A673 (cell line): ENCODE data around the gene ZMYND8. TPM values are rescaled to one million over a fixed set of nuclear protein-coding genes. Genes with fewer than 3 reads are reported as not detected.

Source experiments
- BruUV-seq: library from RNA; stranded (reverse); fragments of 400-500 nt; replicated peaks from 2 replicates; lab custom pipeline; 2021; lab: Mats Ljungman, UMichigan
- CTCF ChIA-PET: fragments of 300-600 bp; sonication (Branson Sonifier 250); formaldehyde crosslinking; loops from one replicate; lab custom pipeline; 2022; ENCODE audit warnings: antibody characterized with exemption; lab: Charles Lee
- POLR2A ChIA-PET: fragments of 300-600 bp; sonication (Branson Sonifier 250); formaldehyde crosslinking; loops from one replicate; lab custom pipeline; 2022; ENCODE audit warnings: antibody characterized with exemption; ENCODE audit not compliant: low non-redundant PET; lab: Charles Lee
- DNase-seq: peaks from one replicate; pipeline ENCODE4 v3.0.0-alpha.2; 2015; ENCODE audit warnings: low spot score
- H3K27ac ChIP-seq: fragments of 200-600 bp; sonication (generic); 2 replicates; pipeline ENCODE4 v1.5.1; 2016; ENCODE audit warnings: mixed run types, low read depth, mild to moderate bottlenecking, mixed read lengths, antibody characterized with exemption, low read length; ENCODE audit not compliant: poor library complexity, severe bottlenecking
- H3K27me3 ChIP-seq: fragments of 200-600 bp; sonication (generic); replicated peaks from 2 replicates; pipeline ENCODE4 v1.6.1; 2017; ENCODE audit warnings: mixed run types, low read depth, mild to moderate bottlenecking, mixed read lengths, antibody characterized with exemption, low read length; ENCODE audit not compliant: insufficient read depth, poor library complexity
- H3K36me3 ChIP-seq: fragments of 200-600 bp; sonication (generic); 2 replicates; pipeline ENCODE4 v1.6.1; 2016; ENCODE audit warnings: mixed run types, mild to moderate bottlenecking, mixed read lengths, antibody characterized with exemption, low read length; ENCODE audit not compliant: insufficient read depth, poor library complexity, severe bottlenecking
- H3K4me1 ChIP-seq: fragments of 200-600 bp; sonication (generic); 2 replicates; pipeline ENCODE4 v1.6.1; 2017; ENCODE audit warnings: mixed run types, mild to moderate bottlenecking, mixed read lengths, antibody characterized with exemption, low read length; ENCODE audit not compliant: insufficient read depth, poor library complexity, severe bottlenecking
- H3K4me3 ChIP-seq: fragments of 200-600 bp; sonication (generic); 2 replicates; pipeline ENCODE4 v1.5.1; 2016; ENCODE audit warnings: low read depth, mixed run types, mild to moderate bottlenecking, mixed read lengths, low read length; ENCODE audit not compliant: poor library complexity, severe bottlenecking
- H3K9me3 ChIP-seq: fragments of 200-600 bp; sonication (generic); 2 replicates; pipeline ENCODE4 v1.6.1; 2016; ENCODE audit warnings: mixed run types, low read depth, mild to moderate bottlenecking, mixed read lengths, antibody characterized with exemption, low read length; ENCODE audit not compliant: poor library complexity, severe bottlenecking
- EZH2 ChIP-seq: fragments of 200-600 bp; sonication (generic); IDR thresholded peaks from 2 replicates; pipeline ENCODE4 v1.6.1; 2017; ENCODE audit warnings: borderline replicate concordance, low read depth, mild to moderate bottlenecking, mixed read lengths, antibody characterized with exemption, low read length; ENCODE audit not compliant: poor library complexity, severe bottlenecking
- intact Hi-C: fragments of 100-400 bp; cut with micrococcal nuclease; formaldehyde crosslinking; loops from one replicate; pipeline ENCODE4 v1.10.0; 2022; ENCODE audit not compliant: unreplicated experiment
- total RNA-seq: library from RNA; stranded (reverse); gene quantifications from 2 replicates; pipeline ENCODE4 v1.2.3, GENCODE V29; 2021
- TF ChIP-seq, protein P1 (sequence below): fragments of 300-800, 200-600 bp; sonication (generic); conservative IDR thresholded peaks from 2 replicates; pipeline ENCODE4 v1.5.1; 2017; ENCODE audit warnings: low read depth, mild to moderate bottlenecking, antibody characterized with exemption, low read length, moderate library complexity, mixed read lengths

Gene ZMYND8
- total RNA-seq, 1 experiment from 2014 or later, result 31.3 TPM

DNA sequence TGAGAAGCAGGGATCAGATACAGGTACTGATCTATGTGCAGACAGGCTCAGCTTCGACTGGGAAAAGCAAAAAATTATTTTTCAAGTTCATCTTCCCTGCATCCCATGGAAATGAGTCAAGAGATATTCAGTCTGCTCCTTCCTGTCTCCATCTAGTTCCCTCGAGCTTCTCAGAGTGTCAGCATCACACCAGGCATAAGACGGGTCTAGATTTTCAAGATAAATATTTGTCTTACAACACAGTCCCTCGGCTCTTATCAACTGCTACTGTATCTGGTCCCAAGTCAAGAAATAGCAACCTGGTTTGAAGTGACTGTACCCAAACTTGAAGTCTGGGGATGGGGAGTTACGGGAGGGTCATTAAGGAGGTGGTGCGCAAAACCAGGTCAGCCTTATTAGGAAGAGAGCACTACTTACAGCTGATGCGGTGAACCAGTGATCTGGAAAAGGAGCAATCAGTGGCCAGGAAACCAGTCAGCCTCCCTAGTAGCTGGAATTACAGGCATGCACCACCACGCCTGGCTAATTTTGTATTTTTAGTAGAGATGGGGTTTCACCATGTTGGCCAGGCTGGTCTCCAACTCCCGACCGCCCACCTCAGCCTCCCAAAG, 29.7 kb downstream of the ZMYND8 start:
- intact Hi-C loops, result no loop called here

DNA sequence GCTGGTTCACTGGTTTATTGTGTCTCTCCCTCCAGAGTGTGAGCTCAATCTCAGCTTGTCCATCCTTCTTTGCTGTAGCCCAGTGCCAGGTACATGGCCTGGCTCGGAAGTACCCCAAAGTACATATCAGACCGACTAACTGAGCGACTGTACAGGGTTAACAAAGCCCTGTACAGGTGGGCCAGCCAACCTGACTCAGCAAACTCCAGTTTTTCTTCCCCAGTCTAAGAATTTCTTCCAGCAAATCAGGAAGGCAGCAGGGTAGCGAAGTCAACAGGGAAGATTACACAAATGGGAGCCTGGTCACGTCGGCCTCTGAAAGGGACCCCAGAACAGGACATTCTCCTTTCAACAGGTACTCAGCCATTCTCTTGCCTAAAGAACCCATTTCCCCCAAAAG, 31.3 kb downstream of the ZMYND8 start:
- intact Hi-C loops, result no loop called here
- Histone ChIP-seq H3K36me3 (no peaks in the 10 kb centered on the region), H3K4me3 (no peak overlapping the region), H3K4me1 (peaks cover 11% of the 10 kb centered on the region), H3K9me3 (no peaks in the 10 kb centered on the region), H3K27ac (no peak overlapping the region), H3K27me3 (no peaks in the 10 kb centered on the region)
- DNase-seq, result no peak
- CTCF ChIA-PET, result no interaction called here
- TF ChIP-seq, protein P1, sequence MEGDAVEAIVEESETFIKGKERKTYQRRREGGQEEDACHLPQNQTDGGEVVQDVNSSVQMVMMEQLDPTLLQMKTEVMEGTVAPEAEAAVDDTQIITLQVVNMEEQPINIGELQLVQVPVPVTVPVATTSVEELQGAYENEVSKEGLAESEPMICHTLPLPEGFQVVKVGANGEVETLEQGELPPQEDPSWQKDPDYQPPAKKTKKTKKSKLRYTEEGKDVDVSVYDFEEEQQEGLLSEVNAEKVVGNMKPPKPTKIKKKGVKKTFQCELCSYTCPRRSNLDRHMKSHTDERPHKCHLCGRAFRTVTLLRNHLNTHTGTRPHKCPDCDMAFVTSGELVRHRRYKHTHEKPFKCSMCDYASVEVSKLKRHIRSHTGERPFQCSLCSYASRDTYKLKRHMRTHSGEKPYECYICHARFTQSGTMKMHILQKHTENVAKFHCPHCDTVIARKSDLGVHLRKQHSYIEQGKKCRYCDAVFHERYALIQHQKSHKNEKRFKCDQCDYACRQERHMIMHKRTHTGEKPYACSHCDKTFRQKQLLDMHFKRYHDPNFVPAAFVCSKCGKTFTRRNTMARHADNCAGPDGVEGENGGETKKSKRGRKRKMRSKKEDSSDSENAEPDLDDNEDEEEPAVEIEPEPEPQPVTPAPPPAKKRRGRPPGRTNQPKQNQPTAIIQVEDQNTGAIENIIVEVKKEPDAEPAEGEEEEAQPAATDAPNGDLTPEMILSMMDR, result no peak
- no peak for TF ChIP-seq EZH2
- no TSS peak for BruUV-seq
- POLR2A ChIA-PET, result no interaction called here

More for the DNA sequence above, 29.7 kb downstream of the ZMYND8 start:
- Histone ChIP-seq H3K36me3 (no peaks in the 10 kb centered on the region), H3K9me3 (no peaks in the 10 kb centered on the region), H3K27ac (no peak overlapping the region), H3K27me3 (no peaks in the 10 kb centered on the region), H3K4me1 (peaks cover 21% of the 10 kb centered on the region), H3K4me3 (no peak overlapping the region)
- no TSS peak for BruUV-seq
- ChIA-PET POLR2A (no interaction called here), CTCF (no interaction called here)
- no peak for DNase-seq
- no peak for TF ChIP-seq EZH2
- TF ChIP-seq, protein P1, result no peak

DNA sequence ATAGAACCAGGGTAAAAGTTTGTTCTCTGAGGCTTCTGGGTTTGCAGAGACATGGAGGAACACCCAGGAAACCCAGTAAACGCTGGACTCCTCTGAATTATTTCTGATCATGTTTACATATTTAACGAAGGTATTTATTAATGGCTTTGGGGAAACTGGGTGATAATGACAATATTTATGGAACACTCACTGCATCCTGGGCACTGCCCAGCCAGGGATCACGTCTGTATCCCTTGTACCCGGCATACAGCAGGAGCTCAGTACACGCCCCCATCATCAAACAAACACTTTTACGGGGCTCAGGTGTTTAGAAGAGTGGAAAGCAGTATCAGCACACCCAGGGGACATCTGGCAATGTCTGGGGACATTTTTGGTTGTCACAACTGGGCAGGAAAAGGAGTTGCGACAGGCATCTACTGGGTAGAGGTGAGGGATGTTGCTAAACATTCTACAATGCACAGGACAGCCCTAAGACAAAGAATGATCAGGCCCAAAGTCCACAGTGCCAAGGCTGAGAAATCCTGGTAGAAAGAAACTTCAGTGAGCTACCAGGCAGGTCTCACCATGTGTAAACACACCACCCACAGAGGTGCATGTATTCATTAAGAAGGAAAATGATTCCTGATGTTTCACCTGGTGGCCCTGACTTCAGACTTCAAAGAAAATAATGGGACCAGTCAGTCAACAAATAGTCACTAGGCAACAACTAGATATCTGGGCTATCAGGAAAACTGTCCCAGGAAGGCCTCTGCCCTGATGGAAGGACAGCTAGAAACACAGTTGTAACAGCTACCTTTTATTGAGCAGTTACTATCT, 35.3 kb downstream of the ZMYND8 start:
- no peak overlapping the region for H3K4me3 ChIP-seq
- no peaks in the 10 kb centered on the region for H3K36me3 ChIP-seq
- BruUV-seq, result no TSS peak
- DNase-seq, result no peak
- no peaks in the 10 kb centered on the region for H3K27me3 ChIP-seq
- H3K27ac ChIP-seq, result no peak overlapping the region
- H3K4me1 ChIP-seq, result peaks cover 39% of the 10 kb centered on the region
- ChIA-PET CTCF (no interaction called here), POLR2A (no interaction called here)
- TF ChIP-seq EZH2, result no peak
- TF ChIP-seq, protein P1, result no peak
- intact Hi-C loops, result no loop called here
- no peaks in the 10 kb centered on the region for H3K9me3 ChIP-seq
